Fibroblast of skin of left quadriceps (primary cell): ENCODE results near the gene NDRG3.
"Not testable (repeated sequence)": the region's sequence is repeated elsewhere in the genome, so short reads cannot be mapped to it uniquely, and the experiment has no call there.

Source experiments
- DNase-seq, 2 experiments: peaks; one replicate each; pipeline ENCODE4 v3.0.0-alpha.2; 2013; ENCODE audit warnings: low read depth in 2 of 2

NDRG3 gene

DNA sequence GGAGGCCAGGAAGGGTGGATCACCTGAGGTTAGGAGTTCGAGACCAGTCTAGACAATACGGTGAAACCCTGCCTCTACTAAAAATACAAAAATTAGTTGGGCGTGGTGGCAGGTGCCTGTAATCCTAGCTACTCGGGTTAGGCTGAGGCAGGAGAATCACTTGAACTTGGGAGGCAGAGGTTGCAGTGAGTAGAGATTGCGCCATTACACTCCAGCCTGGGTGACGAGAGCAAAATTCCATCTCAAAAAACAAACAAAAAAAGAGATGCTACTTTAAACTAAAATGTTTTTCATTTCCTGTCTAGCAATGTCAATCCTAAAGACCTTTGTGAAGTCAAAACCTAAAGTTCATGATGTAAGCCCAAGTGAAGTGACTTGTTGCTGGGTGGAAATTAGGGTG is 14.8 kb upstream of the NDRG3 start:
- no peak for DNase-seq

DNA sequence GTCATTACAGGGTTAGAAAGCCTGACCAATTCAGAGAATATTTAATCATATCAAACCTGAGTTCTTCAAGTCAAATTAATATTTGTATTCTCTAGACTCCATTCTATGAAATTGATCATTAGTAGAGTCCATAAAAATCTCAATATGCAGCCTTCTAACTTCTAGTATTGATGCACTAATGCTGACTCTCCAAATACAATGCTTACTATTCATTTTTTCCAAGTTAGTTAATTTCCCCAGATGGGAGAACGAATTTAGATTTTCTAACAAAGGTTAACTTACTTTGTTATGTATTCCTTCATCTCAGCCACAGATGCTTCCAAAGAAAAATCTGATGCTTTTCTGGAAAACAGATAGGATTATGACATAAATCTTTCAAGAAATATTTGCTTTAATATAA is 12.4 kb upstream of the NDRG3 start:
- no peak for DNase-seq

- no peak for DNase-seq
Observed at GRCh38 chr20:36756496-36756895, 10.6 kb upstream of the NDRG3 start.

DNA sequence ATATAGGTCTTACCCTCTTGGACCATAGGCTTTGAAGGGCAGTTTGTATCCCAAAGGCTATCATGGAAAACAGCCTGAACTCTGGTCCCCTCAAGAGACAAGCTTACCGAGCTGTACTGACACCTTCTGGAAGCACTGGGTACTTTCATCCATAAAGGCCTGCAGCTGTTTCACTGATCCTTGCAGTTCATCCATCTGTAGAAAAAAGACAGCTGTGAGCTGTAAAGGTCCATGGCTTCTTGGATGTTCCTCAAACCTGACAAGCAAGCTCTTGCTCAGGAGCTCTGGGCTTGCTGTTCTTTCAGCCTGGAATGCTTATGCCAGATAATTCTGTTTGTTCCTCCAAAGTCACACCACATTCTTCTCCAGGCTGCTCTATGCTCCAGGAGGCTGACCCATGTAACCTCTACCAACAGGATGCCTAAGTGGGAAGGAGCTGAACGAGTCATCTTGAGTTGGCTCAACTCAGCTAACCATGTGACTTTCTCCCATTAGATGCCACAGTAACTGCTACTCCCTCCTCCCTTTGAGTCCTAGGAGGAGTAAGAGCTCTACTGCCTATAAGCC is 8.8 kb upstream of the NDRG3 start:
- DNase-seq: peak; percentile 32 to 34

GRCh38 chr20:36752582-36752981 is 6.7 kb upstream of the NDRG3 start:
- no peak for DNase-seq

GRCh38 chr20:36745234-36745926 is 510 bp downstream of the NDRG3 start:
- no peak for DNase-seq

GRCh38 chr20:36744764-36745191 is 1.1 kb downstream of the NDRG3 start:
- DNase-seq: no peak

DNA sequence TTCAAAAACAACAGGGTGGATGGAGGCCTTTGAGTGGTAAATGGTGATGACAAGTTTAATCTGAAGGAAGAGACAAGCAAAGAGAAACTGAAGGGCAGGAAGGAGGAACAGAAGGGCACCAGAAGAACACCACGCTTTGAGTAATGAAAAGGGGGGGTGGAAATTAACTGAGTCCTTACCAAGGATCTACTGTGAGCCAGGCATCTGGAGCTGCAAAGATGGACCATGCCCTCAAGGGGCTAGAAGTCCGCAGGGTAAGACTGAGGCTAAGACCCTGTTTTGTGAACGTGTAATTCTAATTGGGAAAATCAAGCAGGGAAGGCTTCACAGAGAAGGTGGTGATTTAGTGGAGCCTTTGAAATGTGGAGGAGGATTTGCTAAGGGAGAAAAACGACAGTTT is 1.6 kb downstream of the NDRG3 start:
- no peak for DNase-seq

DNA sequence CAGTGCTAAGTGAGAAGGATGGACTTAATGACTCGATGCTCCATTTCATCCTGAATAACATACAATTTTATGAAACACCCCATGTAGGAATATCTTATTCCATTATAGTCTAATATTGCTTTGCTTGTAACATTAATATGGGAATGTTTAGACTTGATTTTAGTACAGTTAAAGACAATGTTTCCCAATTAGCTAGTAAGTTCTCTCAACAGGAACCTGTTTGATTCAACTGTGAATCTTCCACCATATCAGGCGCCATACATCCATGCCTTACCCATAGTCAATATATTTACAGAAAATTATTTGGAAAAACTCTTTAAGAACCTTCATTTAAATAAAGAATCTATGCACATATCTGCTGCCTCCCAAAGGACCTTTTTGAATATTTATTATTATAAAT is 3.3 kb downstream of the NDRG3 start:
- no peak for DNase-seq

GRCh38 chr20:36741072-36741471 is 4.8 kb downstream of the NDRG3 start:
- no peak for DNase-seq

GRCh38 chr20:36737183-36737499 is 8.7 kb downstream of the NDRG3 start:
- no peak for DNase-seq

GRCh38 chr20:36736451-36737182 is 9.3 kb downstream of the NDRG3 start:
- no peak for DNase-seq

- no peak for DNase-seq
Observed at GRCh38 chr20:36732456-36732855, 13.4 kb downstream of the NDRG3 start.

DNA sequence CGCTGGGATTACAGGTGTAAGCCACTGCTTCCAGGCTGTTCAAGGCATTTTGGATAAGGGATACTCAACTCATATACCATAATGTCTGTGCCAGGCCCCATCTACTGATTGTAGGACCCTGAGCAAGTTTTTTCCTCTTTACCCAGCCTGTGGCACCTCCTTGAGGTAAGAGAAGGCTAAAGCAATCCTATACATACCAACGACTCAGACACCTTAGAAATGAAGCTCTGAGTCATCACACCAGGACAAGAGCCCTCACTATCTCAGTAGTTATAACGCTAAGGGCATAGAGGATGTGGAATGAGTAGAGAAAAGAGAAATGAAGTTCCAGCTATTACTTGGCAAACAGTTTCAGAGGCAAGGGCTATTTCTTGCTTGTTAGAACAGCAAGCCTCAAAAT is 16.9 kb downstream of the NDRG3 start:
- DNase-seq: no peak

GRCh38 chr20:36726168-36726567 is 19.7 kb downstream of the NDRG3 start:
- no peak for DNase-seq

DNA sequence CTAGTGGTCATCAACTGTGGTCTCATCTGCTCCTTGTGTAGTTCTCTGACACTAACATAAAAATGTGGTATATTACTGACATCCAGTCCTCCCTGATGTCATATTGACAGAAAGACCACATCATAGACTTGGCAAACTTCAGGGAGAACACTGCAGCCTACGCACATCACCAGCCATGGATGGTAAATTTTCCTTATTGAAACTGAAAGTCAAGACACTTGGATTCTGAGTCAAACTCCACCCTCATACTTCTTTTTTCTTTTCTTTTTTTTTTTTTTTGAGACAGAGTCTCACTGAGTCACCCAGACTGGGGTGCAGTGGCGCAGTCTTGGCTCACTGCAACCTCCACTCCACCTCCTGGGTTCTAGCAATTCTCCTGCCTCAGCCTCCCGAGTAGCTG is 25.4 kb downstream of the NDRG3 start:
- no peak for DNase-seq

- no peak for DNase-seq
Observed at GRCh38 chr20:36717657-36718056, 28.2 kb downstream of the NDRG3 start.

DNA sequence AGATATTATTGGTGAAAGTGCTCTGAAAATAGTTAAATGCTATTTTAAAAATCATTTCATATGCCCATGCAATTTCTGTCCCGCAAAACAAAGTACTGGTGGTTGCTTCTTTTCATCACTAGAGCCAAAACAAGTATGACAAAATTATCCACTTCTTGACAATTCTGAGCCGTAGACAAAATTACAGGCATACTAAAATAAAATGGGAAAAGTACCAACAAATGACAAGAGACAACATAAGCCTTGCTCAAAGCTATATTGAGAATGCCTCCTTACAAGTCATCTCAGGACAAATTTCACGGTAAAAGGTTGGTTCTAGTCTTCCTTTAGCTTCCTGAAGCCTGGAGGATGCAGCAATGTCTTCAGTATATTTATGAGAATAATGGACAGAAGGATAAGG is 28.9 kb downstream of the NDRG3 start:
- no peak for DNase-seq

GRCh38 chr20:36712775-36713174 is 33.1 kb downstream of the NDRG3 start:
- no peak for DNase-seq

- no peak for DNase-seq
Observed at GRCh38 chr20:36709126-36709525, 36.8 kb downstream of the NDRG3 start.

GRCh38 chr20:36703530-36703929 is 42.4 kb downstream of the NDRG3 start:
- DNase-seq: no peak

GRCh38 chr20:36700438-36700837 is 45.5 kb downstream of the NDRG3 start:
- no peak for DNase-seq

- DNase-seq: not testable (repeated sequence)
Observed at GRCh38 chr20:36695467-36695866, 50.4 kb downstream of the NDRG3 start.
